Trophoblast cell (in vitro differentiated cells and primary cell): Measurements from ENCODE around the gene WEE2.

ENCODE experiments used
- DNase-seq, 2 donors: peaks; one replicate each; pipeline ENCODE4 v3.0.0-alpha.2; 2016
- H2AFZ ChIP-seq: 2 replicates; pipeline ENCODE4 v1.6.1; 2013; ENCODE audit warnings: low read length, moderate library complexity, mild to moderate bottlenecking; ENCODE audit not compliant: insufficient read depth, poor library complexity
- H2AK5ac ChIP-seq: 2 replicates; pipeline ENCODE4 v1.6.1; 2013; ENCODE audit warnings: mild to moderate bottlenecking, low read length
- H2BK120ac ChIP-seq: 2 replicates; pipeline ENCODE4 v1.6.1; 2013; ENCODE audit warnings: low read length, mild to moderate bottlenecking, moderate library complexity; ENCODE audit not compliant: insufficient read depth, poor library complexity
- H2BK12ac ChIP-seq: 2 replicates; pipeline ENCODE4 v1.6.1; 2013; ENCODE audit warnings: mild to moderate bottlenecking, low read length, moderate library complexity
- H2BK5ac ChIP-seq: 2 replicates; pipeline ENCODE4 v1.6.1; 2013; ENCODE audit warnings: low read length, low read depth, moderate library complexity, mild to moderate bottlenecking; ENCODE audit not compliant: poor library complexity
- H3K14ac ChIP-seq: 2 replicates; pipeline ENCODE4 v1.6.1; 2013; ENCODE audit warnings: mild to moderate bottlenecking, low read length
- H3K18ac ChIP-seq: 2 replicates; pipeline ENCODE4 v1.6.1; 2013; ENCODE audit warnings: mild to moderate bottlenecking, low read length
- H3K23ac ChIP-seq: 2 replicates; pipeline ENCODE4 v1.6.1; 2013; ENCODE audit warnings: low read length
- H3K27ac ChIP-seq: 2 replicates; pipeline ENCODE4 v1.5.1; 2013; ENCODE audit warnings: low read depth, mild to moderate bottlenecking, inconsistent platforms, low read length, moderate library complexity
- H3K27me3 ChIP-seq: 2 replicates; pipeline ENCODE4 v1.6.1; 2013; ENCODE audit warnings: inconsistent platforms, mild to moderate bottlenecking, low read length, moderate library complexity; ENCODE audit not compliant: insufficient read depth
- H3K36me3 ChIP-seq, 2 experiments: 1 replicate in 1 of 2; 2 replicates in 1 of 2; pipeline ENCODE4 v1.6.1; 2013; ENCODE audit warnings: low read length in 2 of 2, mild to moderate bottlenecking in 2 of 2, moderate library complexity in 1 of 2; ENCODE audit not compliant: insufficient read depth in 2 of 2, control insufficient read depth in 1 of 2
- H3K4ac ChIP-seq: 2 replicates; pipeline ENCODE4 v1.6.1; 2013; ENCODE audit warnings: low read depth, mild to moderate bottlenecking, low read length, moderate library complexity
- H3K4me1 ChIP-seq, 2 experiments: 1 replicate in 1 of 2; 2 replicates in 1 of 2; pipeline ENCODE4 v1.6.1; 2013; ENCODE audit warnings: low read length in 2 of 2, mild to moderate bottlenecking in 2 of 2, moderate library complexity in 1 of 2; ENCODE audit not compliant: insufficient read depth in 2 of 2, control insufficient read depth in 1 of 2
- H3K4me2 ChIP-seq: 2 replicates; pipeline ENCODE4 v1.6.1; 2013; ENCODE audit warnings: inconsistent platforms, mild to moderate bottlenecking, low read length, moderate library complexity
- H3K4me3 ChIP-seq: 2 replicates; pipeline ENCODE4 v1.5.1; 2013; ENCODE audit warnings: mild to moderate bottlenecking, low read depth, low read length, inconsistent platforms
- H3K79me1 ChIP-seq: one replicate; pipeline ENCODE4 v1.6.1; 2013; ENCODE audit warnings: low read length
- H3K79me2 ChIP-seq: 2 replicates; pipeline ENCODE4 v1.6.1; 2013; ENCODE audit warnings: low read length, mild to moderate bottlenecking; ENCODE audit not compliant: control insufficient read depth, insufficient read depth, poor library complexity
- H3K9ac ChIP-seq: 2 replicates; pipeline ENCODE4 v1.6.1; 2013; ENCODE audit warnings: mild to moderate bottlenecking, low read length
- H3K9me3 ChIP-seq: 2 replicates; pipeline ENCODE4 v1.6.1; 2013; ENCODE audit warnings: low read depth, mild to moderate bottlenecking, control low read depth, inconsistent platforms, low read length; ENCODE audit not compliant: insufficient read depth
- H4K12ac ChIP-seq: 2 replicates; pipeline ENCODE4 v1.6.1; 2013; ENCODE audit warnings: low read depth, mild to moderate bottlenecking, low read length, moderate library complexity
- H4K8ac ChIP-seq: 2 replicates; pipeline ENCODE4 v1.6.1; 2013; ENCODE audit warnings: low read depth, mild to moderate bottlenecking, low read length, moderate library complexity
- H4K91ac ChIP-seq: one replicate; pipeline ENCODE4 v1.6.1; 2013; ENCODE audit warnings: low read depth, mild to moderate bottlenecking, low read length, moderate library complexity
- WGBS: extraction: QIAGEN DNeasy Blood & Tissue Kit; methylation state at CpG from one replicate; pipeline ENCODE4 v1.1.7; 2013; ENCODE audit warnings: missing lambda C conversion rate; ENCODE audit not compliant: insufficient read length, insufficient coverage; ENCODE audit errors: extremely low coverage; 5-methylcytosine and 5-hydroxymethylcytosine counted together

WEE2 gene

GRCh38 chr7:141717450-141717849 lies 9.3 kb downstream of the WEE2 start:
- no peak overlapping the region for H4K91ac ChIP-seq
- DNase-seq, result no peak
- H3K27me3 ChIP-seq, result no peaks in the 10 kb centered on the region
- no CpG with 5 or more reads among the region's 1 CpG for WGBS
- H3K14ac ChIP-seq, result no peak overlapping the region
- H3K4me2 ChIP-seq, result no peak overlapping the region
- H2BK12ac ChIP-seq, result no peak overlapping the region
- H3K4me3 ChIP-seq, result no peak overlapping the region
- H4K12ac ChIP-seq, result no peak overlapping the region
- no peak overlapping the region for H3K4ac ChIP-seq
- H3K23ac ChIP-seq, result no peak overlapping the region
- H2AFZ ChIP-seq, result no peak overlapping the region
- no peaks in the 10 kb centered on the region for H3K79me1 ChIP-seq
- H3K9ac ChIP-seq, result no peak overlapping the region
- no peak overlapping the region for H4K8ac ChIP-seq
- H3K4me1 ChIP-seq, result no peaks in the 10 kb centered on the region
- H2BK120ac ChIP-seq, result no peak overlapping the region
- no peak overlapping the region for H3K18ac ChIP-seq
- no peak overlapping the region for H3K27ac ChIP-seq
- no peak overlapping the region for H2AK5ac ChIP-seq
- H2BK5ac ChIP-seq, result no peak overlapping the region
- no peaks in the 10 kb centered on the region for H3K36me3 ChIP-seq
- no peaks in the 10 kb centered on the region for H3K79me2 ChIP-seq
- no peaks in the 10 kb centered on the region for H3K9me3 ChIP-seq

GRCh38 chr7:141722529-141722928 lies 14.4 kb downstream of the WEE2 start:
- H4K8ac ChIP-seq, result no peak overlapping the region
- H2BK12ac ChIP-seq, result no peak overlapping the region
- no peak overlapping the region for H2AFZ ChIP-seq
- WGBS, result no CpG with 5 or more reads among the region's 2 CpGs
- H3K4ac ChIP-seq, result no peak overlapping the region
- no peak overlapping the region for H2BK5ac ChIP-seq
- H3K14ac ChIP-seq, result no peak overlapping the region
- H3K23ac ChIP-seq, result no peak overlapping the region
- no peak overlapping the region for H2AK5ac ChIP-seq
- no peaks in the 10 kb centered on the region for H3K79me2 ChIP-seq
- no peak overlapping the region for H4K12ac ChIP-seq
- H3K4me3 ChIP-seq, result no peak overlapping the region
- no peak overlapping the region for H4K91ac ChIP-seq
- no peak for DNase-seq
- no peak overlapping the region for H3K18ac ChIP-seq
- no peaks in the 10 kb centered on the region for H3K27me3 ChIP-seq
- no peaks in the 10 kb centered on the region for H3K79me1 ChIP-seq
- H3K9ac ChIP-seq, result no peak overlapping the region
- no peaks in the 10 kb centered on the region for H3K9me3 ChIP-seq
- no peak overlapping the region for H3K27ac ChIP-seq
- no peaks in the 10 kb centered on the region for H3K36me3 ChIP-seq
- no peak overlapping the region for H3K4me2 ChIP-seq
- no peak overlapping the region for H2BK120ac ChIP-seq
- H3K4me1 ChIP-seq, result no peaks in the 10 kb centered on the region

GRCh38 chr7:141729020-141729419 lies 20.9 kb downstream of the WEE2 start:
- H3K27me3 ChIP-seq, result no peaks in the 10 kb centered on the region
- H2BK12ac ChIP-seq, result no peak overlapping the region
- no peaks in the 10 kb centered on the region for H3K79me1 ChIP-seq
- H3K27ac ChIP-seq, result no peak overlapping the region
- no peak overlapping the region for H3K4me2 ChIP-seq
- no peak overlapping the region for H4K12ac ChIP-seq
- H2AK5ac ChIP-seq, result no peak overlapping the region
- WGBS, result no CpG with 5 or more reads among the region's 1 CpG
- no peak overlapping the region for H3K23ac ChIP-seq
- H3K9me3 ChIP-seq, result no peaks in the 10 kb centered on the region
- no peak for DNase-seq
- H3K4me1 ChIP-seq, result no peaks in the 10 kb centered on the region
- no peak overlapping the region for H3K4ac ChIP-seq
- H4K91ac ChIP-seq, result no peak overlapping the region
- no peak overlapping the region for H2BK120ac ChIP-seq
- no peak overlapping the region for H3K9ac ChIP-seq
- H4K8ac ChIP-seq, result no peak overlapping the region
- no peaks in the 10 kb centered on the region for H3K79me2 ChIP-seq
- no peak overlapping the region for H2AFZ ChIP-seq
- H3K18ac ChIP-seq, result no peak overlapping the region
- H2BK5ac ChIP-seq, result no peak overlapping the region
- H3K4me3 ChIP-seq, result no peak overlapping the region
- no peak overlapping the region for H3K14ac ChIP-seq
- no peaks in the 10 kb centered on the region for H3K36me3 ChIP-seq

- Histone ChIP-seq H3K9me3 (no peaks in the 10 kb centered on the region), H2AK5ac (no peak overlapping the region), H2AFZ (no peak overlapping the region), H3K23ac (no peak overlapping the region), H3K27ac (no peak overlapping the region), H3K14ac (no peak overlapping the region), H4K12ac (no peak overlapping the region), H3K36me3 (no peaks in the 10 kb centered on the region), H3K4me3 (no peak overlapping the region), H2BK12ac (no peak overlapping the region), H2BK120ac (no peak overlapping the region), H3K4me2 (no peak overlapping the region), H3K4me1 (no peaks in the 10 kb centered on the region), H4K91ac (no peak overlapping the region), H3K18ac (no peak overlapping the region), H3K9ac (no peak overlapping the region), H3K4ac (no peak overlapping the region), H2BK5ac (no peak overlapping the region), H4K8ac (no peak overlapping the region), H3K79me1 (no peaks in the 10 kb centered on the region), H3K79me2 (no peaks in the 10 kb centered on the region), H3K27me3 (no peaks in the 10 kb centered on the region)
- WGBS, result no CpG with 5 or more reads among the region's 24 CpGs
- DNase-seq, result no peak
Measured at GRCh38 chr7:141731476-141732149, 23.5 kb downstream of the WEE2 start.
